GM12875 (cell line): ENCODE results near the gene RPL12.

ENCODE experiments used
- H3K4me3 ChIP-seq: one replicate; pipeline ENCODE4 v1.5.1; 2011; ENCODE audit warnings: low read depth, low read length, control low read depth
- TF ChIP-seq, protein P1 (sequence below): IDR thresholded peaks from 2 replicates; pipeline ENCODE4 v1.5.1; 2011; ENCODE audit warnings: low read depth, mild to moderate bottlenecking, control low read depth, inconsistent platforms, low read length, moderate library complexity, borderline replicate concordance; ENCODE audit not compliant: insufficient read depth

RPL12 gene

GRCh38 chr9:127495884-127496555 lies 44.8 kb upstream of the RPL12 start:
- H3K4me3 ChIP-seq: no peak overlapping the region
- TF ChIP-seq, protein P1, sequence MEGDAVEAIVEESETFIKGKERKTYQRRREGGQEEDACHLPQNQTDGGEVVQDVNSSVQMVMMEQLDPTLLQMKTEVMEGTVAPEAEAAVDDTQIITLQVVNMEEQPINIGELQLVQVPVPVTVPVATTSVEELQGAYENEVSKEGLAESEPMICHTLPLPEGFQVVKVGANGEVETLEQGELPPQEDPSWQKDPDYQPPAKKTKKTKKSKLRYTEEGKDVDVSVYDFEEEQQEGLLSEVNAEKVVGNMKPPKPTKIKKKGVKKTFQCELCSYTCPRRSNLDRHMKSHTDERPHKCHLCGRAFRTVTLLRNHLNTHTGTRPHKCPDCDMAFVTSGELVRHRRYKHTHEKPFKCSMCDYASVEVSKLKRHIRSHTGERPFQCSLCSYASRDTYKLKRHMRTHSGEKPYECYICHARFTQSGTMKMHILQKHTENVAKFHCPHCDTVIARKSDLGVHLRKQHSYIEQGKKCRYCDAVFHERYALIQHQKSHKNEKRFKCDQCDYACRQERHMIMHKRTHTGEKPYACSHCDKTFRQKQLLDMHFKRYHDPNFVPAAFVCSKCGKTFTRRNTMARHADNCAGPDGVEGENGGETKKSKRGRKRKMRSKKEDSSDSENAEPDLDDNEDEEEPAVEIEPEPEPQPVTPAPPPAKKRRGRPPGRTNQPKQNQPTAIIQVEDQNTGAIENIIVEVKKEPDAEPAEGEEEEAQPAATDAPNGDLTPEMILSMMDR: no peak

- TF ChIP-seq, protein P1: no peak
These were observed 43.1 kb upstream of the RPL12 start for GRCh38 chr9:127494304-127494702.

DNA sequence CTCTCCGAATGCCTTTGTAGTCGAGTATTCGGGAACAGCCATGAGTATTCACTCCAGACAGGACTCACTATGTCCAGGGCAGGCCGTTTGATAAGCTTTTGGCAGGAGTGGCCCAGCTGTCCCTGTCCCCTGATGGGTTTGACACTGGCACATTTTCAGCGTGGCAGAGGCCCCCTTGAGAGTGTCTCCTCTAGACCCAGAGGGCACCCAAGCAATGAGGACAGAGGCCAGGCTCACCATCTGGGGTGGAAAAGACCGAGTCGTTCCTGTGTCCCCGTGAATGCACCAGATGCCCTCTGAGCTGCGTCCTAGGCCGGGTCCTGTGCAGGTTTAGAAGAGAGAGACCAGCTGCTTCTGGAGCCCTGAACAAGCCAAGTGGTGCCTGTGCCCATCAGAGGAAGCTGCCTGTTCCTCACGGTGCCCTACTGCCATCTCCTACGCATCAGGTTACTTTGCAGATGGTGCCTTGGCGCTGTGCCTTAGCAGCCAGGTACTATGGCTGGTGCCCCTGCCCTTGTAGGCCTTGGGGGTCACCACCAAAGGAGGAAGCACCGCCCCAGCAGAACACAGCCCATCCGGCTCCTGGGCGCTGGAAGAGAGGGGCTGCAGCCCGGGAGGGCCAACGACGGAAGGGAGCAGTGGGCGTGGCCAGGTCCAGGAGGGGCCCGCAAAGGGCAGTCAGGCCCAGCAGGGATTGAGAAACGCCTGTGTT lies 42.5 kb upstream of the RPL12 start:
- TF ChIP-seq, protein P1: no peak
- H3K4me3 ChIP-seq: no peak overlapping the region

More at GRCh38 chr9:127494304-127494702, 43.1 kb upstream of the RPL12 start:
- no peak overlapping the region for H3K4me3 ChIP-seq

DNA sequence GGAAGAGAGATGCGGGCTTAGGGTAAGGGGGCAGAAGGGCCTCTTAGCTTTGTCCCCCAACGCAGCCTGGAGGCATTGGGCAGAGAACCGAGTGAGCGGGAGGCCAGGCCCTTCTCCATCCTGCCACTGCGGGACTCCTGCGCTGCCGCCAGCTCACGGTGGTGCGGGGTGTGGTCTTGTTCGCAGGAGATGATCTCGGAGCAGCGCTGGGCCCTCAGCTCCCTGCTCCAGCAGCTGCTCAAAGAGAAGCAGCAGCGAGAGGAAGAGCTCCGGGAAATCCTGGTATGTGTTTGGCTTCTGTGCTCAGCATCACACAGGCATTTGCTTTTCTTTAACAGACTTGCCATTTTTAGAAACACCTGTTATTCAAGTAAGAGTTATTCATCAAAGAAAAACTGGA lies 41.4 kb upstream of the RPL12 start:
- no peak overlapping the region for H3K4me3 ChIP-seq
- TF ChIP-seq, protein P1: no peak

GRCh38 chr9:127491516-127491915 lies 40.3 kb upstream of the RPL12 start:
- no peak overlapping the region for H3K4me3 ChIP-seq
- TF ChIP-seq, protein P1: no peak

- TF ChIP-seq, protein P1: no peak
- no peak overlapping the region for H3K4me3 ChIP-seq
These were observed 39.5 kb upstream of the RPL12 start for GRCh38 chr9:127490535-127491230.
